HK-2 (cell line): Measurements from ENCODE around the gene RPS26.
"Not testable (repeated sequence)": the region's sequence is repeated elsewhere in the genome, so short reads cannot be mapped to it uniquely, and the experiment has no call there.

Source experiments
- DNase-seq: peaks from one replicate; pipeline ENCODE4 v3.0.0-alpha.2; 2018; ENCODE audit not compliant: unreplicated experiment

Gene RPS26

GRCh38 chr12:56041552-56042429, at the start of gene RPS26:
Gene RPS26, plus strand, starts transcription at chr12:56041918. Its CDS starts 249 bp downstream, at chr12:56042167.
- DNase-seq, result peak; percentile 97

- no peak for DNase-seq
Measured at GRCh38 chr12:55993230-55993853, 48.4 kb upstream of the RPS26 start.

DNA sequence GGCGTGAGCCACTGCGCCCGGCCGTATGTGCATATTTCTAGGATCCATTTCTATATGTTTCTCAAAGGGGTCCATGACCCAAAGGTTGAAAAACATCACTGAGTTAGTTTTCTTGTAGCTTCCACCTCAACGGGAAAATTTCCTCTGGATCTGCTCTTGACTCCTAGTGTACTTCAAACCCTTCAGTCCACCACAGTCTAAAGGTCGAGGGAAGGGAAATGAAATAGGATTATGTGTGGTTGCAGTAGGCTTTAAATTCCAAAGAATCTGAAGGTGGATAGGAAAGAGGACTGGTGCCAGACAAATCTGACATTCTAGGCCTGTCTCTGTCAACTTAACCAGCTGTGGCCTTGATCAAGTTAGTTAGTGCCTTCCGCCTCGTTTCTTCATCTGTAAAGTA, 46.4 kb upstream of the RPS26 start:
- DNase-seq, result no peak

DNA sequence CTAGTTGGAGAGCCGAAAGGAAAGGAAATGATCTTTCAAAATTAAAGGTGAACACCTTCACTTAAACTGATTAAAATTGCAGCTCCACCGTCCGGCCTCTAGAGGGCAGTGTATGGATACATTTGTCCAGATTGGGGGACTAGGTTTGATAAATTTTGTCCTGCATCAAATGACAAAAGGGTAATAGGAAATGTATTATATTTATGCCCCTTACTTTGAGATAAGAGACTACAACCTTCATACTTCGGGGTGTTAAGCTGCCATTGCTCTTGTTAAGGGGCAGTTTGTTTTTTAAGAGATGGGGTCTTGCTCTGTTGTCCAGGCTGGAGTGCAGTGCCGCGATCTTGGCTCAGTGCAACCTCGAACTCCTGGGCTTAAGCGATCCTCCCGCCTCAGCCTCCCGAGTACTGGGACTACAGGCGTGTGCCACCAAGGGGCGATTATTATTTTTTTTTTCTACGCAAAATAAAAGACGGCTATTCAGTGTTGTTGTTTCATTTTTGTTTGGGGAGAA, 45.5 kb upstream of the RPS26 start:
- peak; percentile 51 for DNase-seq

GRCh38 chr12:55996715-55997534, 44.8 kb upstream of the RPS26 start, which contains the start of gene SUOX:
Gene SUOX, plus strand, starts transcription at chr12:55997276. Its CDS starts 4,946 bp downstream, at chr12:56002222.
- DNase-seq, result peak; percentile 96

DNA sequence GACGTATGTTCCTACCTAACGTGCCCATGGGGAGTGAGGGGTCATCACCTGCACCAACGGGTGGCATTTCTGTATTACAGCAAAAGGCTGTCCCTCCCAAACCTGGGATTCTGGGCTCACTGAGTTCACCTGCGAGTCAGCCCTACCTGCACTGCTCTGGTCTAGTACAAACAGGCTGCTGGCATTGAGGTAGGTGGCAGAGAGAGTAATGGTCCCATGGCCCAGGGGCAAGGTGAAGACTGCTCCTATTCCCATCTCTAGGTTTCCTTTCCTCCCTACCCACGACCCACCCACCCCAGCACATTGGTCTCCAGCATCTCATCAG, 44.2 kb upstream of the RPS26 start:
- DNase-seq, result no peak

DNA sequence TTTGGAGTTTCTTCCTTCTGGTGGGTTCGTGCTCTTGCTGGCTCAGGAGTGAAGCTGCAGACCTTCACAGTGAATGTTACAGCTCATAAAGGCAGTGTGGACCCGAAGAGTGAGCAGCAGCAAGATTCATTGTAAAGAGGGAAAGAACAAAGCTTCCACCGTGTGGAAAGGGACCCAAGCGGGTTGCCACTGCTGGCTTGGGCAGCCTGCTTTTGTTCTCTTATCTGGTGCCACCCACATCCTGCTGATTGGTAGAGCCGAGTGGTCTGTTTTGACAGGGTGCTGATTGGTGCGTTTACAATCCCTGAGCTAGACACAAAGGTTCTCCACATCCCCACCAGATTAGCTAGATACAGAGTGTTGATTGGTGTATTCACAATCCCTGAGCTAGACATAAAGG, 42.2 kb upstream of the RPS26 start:
- not testable (repeated sequence) for DNase-seq

- not testable (repeated sequence) for DNase-seq
Measured at GRCh38 chr12:55999999-56000540, 41.6 kb upstream of the RPS26 start.

- no peak for DNase-seq
Measured at GRCh38 chr12:56001487-56002100, 40.1 kb upstream of the RPS26 start.

DNA sequence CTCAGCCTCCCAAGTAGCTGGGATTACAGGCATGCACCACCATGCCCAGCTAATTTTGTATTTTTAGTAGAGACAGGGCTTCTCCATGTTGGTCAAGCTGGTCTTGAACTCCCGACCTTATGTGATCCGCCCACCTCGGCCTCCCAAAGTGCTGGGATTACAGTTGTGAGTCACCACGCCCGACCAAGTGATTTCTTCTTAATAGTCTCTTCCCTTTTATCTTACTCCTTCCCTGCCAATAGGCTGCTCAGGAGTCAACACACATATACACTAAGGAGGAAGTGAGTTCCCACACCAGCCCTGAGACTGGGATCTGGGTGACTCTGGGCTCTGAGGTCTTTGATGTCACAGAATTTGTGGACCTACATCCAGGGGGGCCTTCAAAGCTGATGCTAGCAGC, 38.3 kb upstream of the RPS26 start:
- not testable (repeated sequence) for DNase-seq

DNA sequence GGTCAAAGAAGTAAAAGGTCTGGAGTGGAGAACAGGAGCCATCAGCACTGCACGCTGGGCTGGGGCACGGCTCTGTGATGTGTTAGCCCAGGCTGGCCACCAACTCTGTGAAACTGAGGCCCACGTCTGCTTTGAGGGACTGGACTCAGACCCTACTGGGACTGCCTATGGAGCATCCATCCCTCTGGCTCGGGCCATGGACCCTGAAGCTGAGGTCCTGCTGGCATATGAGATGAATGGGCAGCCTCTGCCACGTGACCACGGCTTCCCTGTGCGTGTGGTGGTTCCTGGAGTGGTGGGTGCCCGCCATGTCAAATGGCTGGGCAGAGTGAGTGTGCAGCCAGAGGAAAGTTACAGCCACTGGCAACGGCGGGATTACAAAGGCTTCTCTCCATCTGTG, 37.5 kb upstream of the RPS26 start:
- DNase-seq, result no peak

DNA sequence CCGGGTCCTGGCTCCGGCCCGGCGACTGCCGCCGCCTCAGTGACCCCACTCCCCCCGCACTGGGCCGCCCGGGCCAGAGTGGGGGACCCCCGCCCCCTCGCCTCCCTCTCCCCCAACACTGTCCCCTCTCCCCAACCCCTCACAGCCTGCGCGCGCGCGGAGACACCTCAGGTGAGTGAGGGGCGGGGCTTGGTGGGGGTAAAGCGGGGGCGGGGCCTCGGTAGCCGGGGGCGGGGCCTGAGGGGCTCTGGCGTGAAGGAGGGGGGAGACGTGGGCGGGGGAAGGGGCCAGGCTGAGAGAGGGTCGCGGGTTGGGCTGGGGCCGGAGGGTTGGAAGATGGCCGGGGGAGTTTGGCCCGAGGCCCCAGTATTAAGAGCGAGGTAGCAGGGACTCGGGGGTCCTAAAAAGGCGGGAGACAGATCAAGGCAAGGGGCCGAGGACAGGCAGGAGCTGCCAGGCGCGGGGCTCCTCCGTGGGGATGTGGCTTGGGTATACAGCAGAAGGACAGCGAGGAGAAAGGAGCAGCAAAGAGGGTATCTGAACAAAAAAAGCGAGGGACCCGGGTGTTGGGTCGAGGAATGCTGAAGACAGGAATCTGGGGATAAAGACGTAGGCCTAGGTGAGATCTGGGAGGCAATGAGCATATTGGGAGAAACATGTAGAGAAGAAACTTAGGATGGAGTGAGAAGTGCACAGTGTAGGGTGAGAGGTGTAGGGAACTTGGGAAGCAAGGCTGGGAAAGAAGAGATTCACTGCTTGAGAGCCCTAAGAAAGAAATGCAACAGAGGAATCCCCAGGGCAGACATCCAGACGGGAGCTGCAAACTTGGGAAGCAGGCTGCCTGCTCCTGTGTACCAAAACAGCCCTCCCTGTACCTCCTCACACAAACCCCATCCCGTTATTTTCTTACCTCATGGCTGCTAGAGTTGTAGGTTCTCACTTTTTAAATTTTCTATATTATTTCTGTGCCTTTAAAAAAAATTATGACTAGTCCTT, 33.9 kb upstream of the RPS26 start:
- peak; percentile 46 for DNase-seq

GRCh38 chr12:56010111-56010570, 31.6 kb upstream of the RPS26 start:
- DNase-seq, result no peak

GRCh38 chr12:56011509-56012090, 30.1 kb upstream of the RPS26 start:
- no peak for DNase-seq

GRCh38 chr12:56013482-56013881, 28.2 kb upstream of the RPS26 start:
- no peak for DNase-seq

GRCh38 chr12:56014205-56014604, 27.5 kb upstream of the RPS26 start:
- no peak for DNase-seq

- DNase-seq, result no peak
Measured at GRCh38 chr12:56017181-56017580, 24.5 kb upstream of the RPS26 start.

GRCh38 chr12:56018356-56018755, 23.4 kb upstream of the RPS26 start:
- no peak for DNase-seq

DNA sequence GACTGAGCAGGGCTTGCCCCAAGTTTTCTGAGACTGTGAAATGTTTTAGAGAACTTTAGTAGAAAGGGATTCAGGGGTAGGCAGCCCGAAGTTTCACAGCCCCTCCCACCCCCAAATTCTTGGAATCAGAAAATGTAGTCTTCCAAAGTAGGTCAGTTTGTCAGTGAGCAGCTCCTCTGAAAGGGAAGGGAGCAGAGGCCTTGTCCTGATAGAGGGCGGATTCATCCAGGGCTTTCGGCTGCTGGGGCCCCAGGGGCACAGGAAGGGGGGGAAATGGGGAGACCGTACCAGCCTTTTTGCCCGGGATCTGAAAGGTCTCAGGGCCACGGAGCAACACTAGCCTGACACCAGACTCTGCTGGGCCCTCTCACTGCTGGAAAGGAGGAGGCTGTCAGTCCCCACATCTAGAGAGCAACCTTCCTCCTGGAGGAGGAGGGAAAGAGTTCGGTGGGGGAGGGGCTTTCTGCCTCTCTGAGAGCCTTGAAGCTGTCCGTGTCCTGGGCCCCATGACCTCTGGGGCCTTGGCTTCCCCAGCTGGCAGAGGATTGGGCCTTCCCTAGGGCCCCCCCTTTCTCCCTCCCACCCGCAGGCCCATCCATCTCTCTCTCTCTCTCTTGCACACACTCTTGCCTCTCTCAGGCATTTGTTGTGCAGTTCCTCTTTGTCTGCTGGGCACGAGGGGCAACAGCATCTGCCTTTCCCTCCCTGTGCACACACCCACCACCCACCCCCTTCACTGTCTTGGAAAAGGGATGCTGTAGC, 21.1 kb upstream of the RPS26 start, which contains the start of gene IKZF4:
IKZF4 (plus strand) TSS at position 621 of the 762 bp plus-strand sequence. CDS start 451 bp downstream, outside the sequence.
- no peak for DNase-seq
